T-cell (primary cell): ENCODE data around the gene FOXP1. TPM values are rescaled to one million over a fixed set of nuclear protein-coding genes. Genes with fewer than 3 reads are reported as not detected.

Source experiments
- ATAC-seq, 4 experiments: fragments of 200-7000 bp in 3 of 4; fragments of 150-1000 bp in 1 of 4; cut with Tn5 transposase; replicated peaks in 1 of 4; 1 replicate in 3 of 4; 2 replicates in 1 of 4; pipeline ENCODE4 v1.10.0; 2021; ENCODE audit warnings: moderate library complexity in 3 of 4, mild to moderate bottlenecking in 2 of 4, moderate number of reproducible peaks in 1 of 4
- CTCF ChIA-PET, 2 donors: fragments of 300-600 bp; sonication (Branson Sonifier 250); formaldehyde crosslinking; loops; one replicate each; lab custom pipeline; 2022; ENCODE audit warnings: antibody characterized with exemption in 2 of 2; lab: Charles Lee
- POLR2A ChIA-PET, 2 donors: fragments of 300-600 bp; sonication (Branson Sonifier 250); formaldehyde crosslinking; loops; one replicate each; lab custom pipeline; 2022; ENCODE audit warnings: antibody characterized with exemption in 2 of 2; lab: Charles Lee
- DNase-seq, 35 experiments: peaks; one replicate each; pipeline versions ENCODE4 v3.0.0 to v3.0.0-alpha.2; 2013 to 2023
- H3K27ac ChIP-seq: one replicate; pipeline ENCODE4 v1.5.1; 2013; ENCODE audit warnings: low read length
- H3K27me3 ChIP-seq, 2 experiments: replicated peaks in 1 of 2; 1 replicate in 1 of 2; 2 replicates in 1 of 2; pipeline versions ENCODE4 v1.6.1 to v1.7.0; 2013; ENCODE audit warnings: low read length in 1 of 2, mixed read lengths in 1 of 2; ENCODE audit not compliant: control insufficient read depth in 2 of 2, insufficient read depth in 2 of 2; ENCODE audit errors: extremely low read depth in 1 of 2
- H3K36me3 ChIP-seq, 2 donors: 1 replicate in 1 of 2; 2 replicates in 1 of 2; pipeline versions ENCODE4 v1.6.1 to v1.7.0; 2013; ENCODE audit warnings: low read length in 1 of 2; ENCODE audit not compliant: control insufficient read depth in 2 of 2, insufficient read depth in 1 of 2; ENCODE audit errors: extremely low read depth in 1 of 2
- H3K4me1 ChIP-seq, 2 experiments: 1 replicate in 1 of 2; 2 replicates in 1 of 2; pipeline versions ENCODE4 v1.6.1 to v1.7.0; 2013; ENCODE audit warnings: low read length in 2 of 2, mixed read lengths in 1 of 2; ENCODE audit not compliant: insufficient read depth in 2 of 2, control insufficient read depth in 1 of 2; ENCODE audit errors: extremely low read depth in 1 of 2
- H3K4me3 ChIP-seq, 2 donors: 1 replicate in 1 of 2; 2 replicates in 1 of 2; pipeline versions ENCODE4 v1.5.1 to v1.7.0; 2013; ENCODE audit warnings: mild to moderate bottlenecking in 2 of 2, low read length in 1 of 2, moderate library complexity in 1 of 2; ENCODE audit not compliant: control insufficient read depth in 1 of 2; ENCODE audit errors: extremely low read depth in 1 of 2
- H3K9me3 ChIP-seq: 2 replicates; pipeline ENCODE4 v1.7.0; 2013
- H3K27ac Mint-ChIP-seq, 2 donors: one replicate each; pipeline ENCODE4 v1.8.0; 2020 to 2021; ENCODE audit warnings: mild to moderate bottlenecking in 2 of 2, mixed read lengths in 2 of 2
- H3K27me3 Mint-ChIP-seq, 2 donors: one replicate each; pipeline ENCODE4 v1.8.0; 2021 to 2022; ENCODE audit warnings: mixed read lengths in 2 of 2
- H3K36me3 Mint-ChIP-seq: one replicate; pipeline ENCODE4 v1.8.0; 2021; ENCODE audit warnings: mixed read lengths
- H3K4me1 Mint-ChIP-seq, 3 donors: one replicate each; pipeline ENCODE4 v1.8.0; 2020 to 2022; ENCODE audit warnings: mixed read lengths in 3 of 3, mild to moderate bottlenecking in 1 of 3
- H3K4me3 Mint-ChIP-seq, 3 donors: one replicate each; pipeline ENCODE4 v1.8.0; 2020 to 2022; ENCODE audit warnings: mild to moderate bottlenecking in 3 of 3, mixed read lengths in 3 of 3, moderate library complexity in 3 of 3
- H3K9me3 Mint-ChIP-seq, 3 donors: one replicate each; pipeline ENCODE4 v1.8.0; 2020 to 2022; ENCODE audit warnings: mixed read lengths in 3 of 3
- whole genome bisulfite sequencing: methylation state at CpG from one replicate; pipeline ENCODE4 v1.1.5; 2013; ENCODE audit warnings: missing lambda C conversion rate; ENCODE audit not compliant: insufficient coverage; 5-methylcytosine and 5-hydroxymethylcytosine counted together
- total RNA-seq, 35 experiments: library from RNA in 6 of 35; stranded (reverse) in 6 of 35; fragments of 120-200 nt in 1 of 35; gene quantifications; one replicate each; pipeline versions ENCODE4 v1.2.1 to v1.2.4 and lab custom pipeline; 2013 to 2026

FOXP1 gene
- total RNA-seq, 5 donors from 2014 or later (not counting 1 experiment from before 2014, with no cell fraction given): 258 to 586 (median 290) TPM

GRCh38 chr3:71322154-71322553 is 261.4 kb downstream of the FOXP1 start:
- peaks cover 24 to 36% (median 29%) of the 10 kb centered on the region in 3 donors for H3K4me1 Mint-ChIP-seq
- peaks cover 0 to 5% of the 10 kb centered on the region in 2 donors for H3K36me3 ChIP-seq
- no peak overlapping the region for H3K4me3 Mint-ChIP-seq
- no peak overlapping the region for H3K4me3 ChIP-seq
- H3K9me3 Mint-ChIP-seq: no peaks in the 10 kb centered on the region
- ATAC-seq (no peak), DNase-seq (no peak)
- H3K27me3 Mint-ChIP-seq: no peaks in the 10 kb centered on the region
- ChIA-PET CTCF (interaction anchor here in 1 of 2 donors (0.6 kb wide), 2 partner anchors 10 to 64 kb away, joined by 3 read pairs; no protein-coding TSS in a partner anchor), POLR2A (no interaction called here)
- H3K9me3 ChIP-seq: no peaks in the 10 kb centered on the region
- H3K27ac ChIP-seq: no peak overlapping the region
- H3K27me3 ChIP-seq: no peaks in the 10 kb centered on the region
- peaks cover 3 to 10% of the 10 kb centered on the region in 2 experiments for H3K4me1 ChIP-seq
- no peak overlapping the region for H3K27ac Mint-ChIP-seq
- WGBS: no CpG with 5 or more reads among the region's 1 CpG
- H3K36me3 Mint-ChIP-seq: peaks cover 27% of the 10 kb centered on the region

- CTCF ChIA-PET: no interaction called here
- peaks cover 0 to 3% of the 10 kb centered on the region in 2 donors for H3K36me3 ChIP-seq
- H3K27me3 ChIP-seq: no peaks in the 10 kb centered on the region
- H3K27ac ChIP-seq: no peak overlapping the region
- WGBS: 91% methylated on average over 5 of the region's 6 CpGs
- H3K36me3 Mint-ChIP-seq: peaks cover 16% of the 10 kb centered on the region
- no peaks in the 10 kb centered on the region for H3K9me3 Mint-ChIP-seq
- no peaks in the 10 kb centered on the region for H3K27me3 Mint-ChIP-seq
- POLR2A ChIA-PET: no interaction called here
- H3K9me3 ChIP-seq: no peaks in the 10 kb centered on the region
- DNase-seq (no peak), ATAC-seq (no peak)
- peaks cover 14% of the 10 kb centered on the region in 2 experiments for H3K4me1 ChIP-seq
- H3K27ac Mint-ChIP-seq: no peak overlapping the region
- H3K4me1 Mint-ChIP-seq: peaks cover 34 to 47% (median 41%) of the 10 kb centered on the region in 3 donors
- H3K4me3 ChIP-seq: no peak overlapping the region
- H3K4me3 Mint-ChIP-seq: no peak overlapping the region
These were observed 263.8 kb downstream of the FOXP1 start for GRCh38 chr3:71319771-71320170.

GRCh38 chr3:71318458-71318827 is 265.1 kb downstream of the FOXP1 start:
- H3K4me3 Mint-ChIP-seq: peak overlapping the region in 1 of 3 donors; percentile 29
- POLR2A ChIA-PET: no interaction called here
- H3K4me3 ChIP-seq: no peak overlapping the region
- WGBS: no CpG with 5 or more reads among the region's 3 CpGs
- H3K9me3 Mint-ChIP-seq: no peaks in the 10 kb centered on the region
- H3K27me3 ChIP-seq: no peaks in the 10 kb centered on the region
- H3K9me3 ChIP-seq: no peaks in the 10 kb centered on the region
- H3K27ac ChIP-seq: no peak overlapping the region
- peak overlapping the region; percentile 5 to 45 for H3K27ac Mint-ChIP-seq
- no peak for ATAC-seq
- CTCF ChIA-PET: no interaction called here
- H3K36me3 Mint-ChIP-seq: peaks cover 12% of the 10 kb centered on the region
- peaks cover 14% of the 10 kb centered on the region in 2 experiments for H3K4me1 ChIP-seq
- peaks cover 0 to 3% of the 10 kb centered on the region in 2 donors for H3K36me3 ChIP-seq
- H3K4me1 Mint-ChIP-seq: peaks cover 35 to 49% (median 41%) of the 10 kb centered on the region in 3 donors
- no peak for DNase-seq
- H3K27me3 Mint-ChIP-seq: no peaks in the 10 kb centered on the region

GRCh38 chr3:71317749-71318457 is 265.6 kb downstream of the FOXP1 start:
- no peak for DNase-seq
- Mint-ChIP-seq H3K36me3 (peaks cover 9% of the 10 kb centered on the region), H3K27me3 (no peaks in the 10 kb centered on the region), H3K9me3 (no peaks in the 10 kb centered on the region), H3K4me1 (peaks cover 35 to 49% (median 40%) of the 10 kb centered on the region in 3 donors), H3K4me3 (peak overlapping the region in 1 of 3 donors; percentile 29), H3K27ac (peak overlapping the region; percentile 4 to 53)
- peaks cover 0 to 3% of the 10 kb centered on the region in 2 donors for H3K36me3 ChIP-seq
- peak in 1 of 4 experiments; percentile 44 for ATAC-seq
- H3K27ac ChIP-seq: no peak overlapping the region
- H3K27me3 ChIP-seq: no peaks in the 10 kb centered on the region
- CTCF ChIA-PET: no interaction called here
- H3K9me3 ChIP-seq: no peaks in the 10 kb centered on the region
- H3K4me1 ChIP-seq: peaks cover 14% of the 10 kb centered on the region in 2 experiments
- H3K4me3 ChIP-seq: no peak overlapping the region
- POLR2A ChIA-PET: no interaction called here
- no CpG with 5 or more reads among the region's 5 CpGs for WGBS

- Mint-ChIP-seq H3K27me3 (no peaks in the 10 kb centered on the region), H3K9me3 (no peaks in the 10 kb centered on the region), H3K4me3 (no peak overlapping the region), H3K4me1 (peaks cover 36 to 49% (median 41%) of the 10 kb centered on the region in 3 donors), H3K36me3 (peaks cover 4% of the 10 kb centered on the region), H3K27ac (peak overlapping the region in 1 of 2 donors; percentile 85)
- no peak overlapping the region for H3K4me3 ChIP-seq
- ChIA-PET CTCF (no interaction called here), POLR2A (interaction anchor here (0.5 to 0.6 kb wide), 3 partner anchors 12 to 69 kb away, joined by 3 to 9 read pairs (median 4); no protein-coding TSS in a partner anchor)
- no CpG with 5 or more reads among the region's 6 CpGs for WGBS
- peaks cover 17 to 19% of the 10 kb centered on the region in 2 experiments for H3K4me1 ChIP-seq
- no peak overlapping the region for H3K27ac ChIP-seq
- ATAC-seq: no peak
- peaks cover 0 to 3% of the 10 kb centered on the region in 2 donors for H3K36me3 ChIP-seq
- no peaks in the 10 kb centered on the region for H3K9me3 ChIP-seq
- no peaks in the 10 kb centered on the region for H3K27me3 ChIP-seq
- DNase-seq: no peak
These were observed 266.4 kb downstream of the FOXP1 start for GRCh38 chr3:71317140-71317539.

GRCh38 chr3:71316066-71316777 is 267.3 kb downstream of the FOXP1 start:
- H3K4me1 Mint-ChIP-seq: peaks cover 45 to 56% (median 50%) of the 10 kb centered on the region in 3 donors
- H3K27me3 Mint-ChIP-seq: no peaks in the 10 kb centered on the region
- H3K27ac Mint-ChIP-seq: peak overlapping the region; percentile 74 to 85
- peaks cover 6% of the 10 kb centered on the region for H3K36me3 Mint-ChIP-seq
- CTCF ChIA-PET: interaction anchor here in 1 of 2 donors (0.6 kb wide), 1 partner anchor 238 kb away, joined by 3 read pairs; no protein-coding TSS in a partner anchor
- ATAC-seq (peak in 3 of 4 experiments; percentile 26 to 49 (median 29)), DNase-seq (peak in 9 of 35 experiments; percentile 7 to 45 (median 21))
- no peaks in the 10 kb centered on the region for H3K9me3 Mint-ChIP-seq
- Histone ChIP-seq H3K4me1 (peaks cover 19 to 20% of the 10 kb centered on the region in 2 experiments), H3K27ac (no peak overlapping the region), H3K27me3 (no peaks in the 10 kb centered on the region), H3K4me3 (no peak overlapping the region), H3K36me3 (peaks cover 0 to 3% of the 10 kb centered on the region in 2 donors), H3K9me3 (no peaks in the 10 kb centered on the region)
- POLR2A ChIA-PET: interaction anchor here (0.6 to 0.7 kb wide), 3 partner anchors 13 to 256 kb away, joined by 3 to 9 read pairs (median 5); no protein-coding TSS in a partner anchor
- peak overlapping the region in 1 of 3 donors; percentile 17 for H3K4me3 Mint-ChIP-seq
- WGBS: 92% methylated on average over 8 of the region's 16 CpGs
